ENCODE data around the gene PHEX.
A peak's percentile ranks its signal among the peaks of the same experiment; 100 is the strongest.

Gene PHEX

GRCh38 chrX:22124098-22124497 lies 92.0 kb downstream of the PHEX start:
- TF ChIP-seq ZFX (IDR thresholded peaks at IDR 0.05) = no peak
- no peak for TF ChIP-seq CTCF (conservative IDR thresholded peaks at IDR 0.05)
- H3K27ac ChIP-seq = no peak overlapping the region

GRCh38 chrX:22125481-22125880 lies 93.4 kb downstream of the PHEX start:
- H3K27ac ChIP-seq = no peak overlapping the region
- TF ChIP-seq ZFX (IDR thresholded peaks at IDR 0.05) = no peak
- no peak for TF ChIP-seq CTCF (conservative IDR thresholded peaks at IDR 0.05)

GRCh38 chrX:22126327-22126726 lies 94.2 kb downstream of the PHEX start:
- H3K27ac ChIP-seq = no peak overlapping the region
- no peak for TF ChIP-seq ZFX (IDR thresholded peaks at IDR 0.05)
- TF ChIP-seq CTCF (conservative IDR thresholded peaks at IDR 0.05) = no peak

- no peak for TF ChIP-seq CTCF (conservative IDR thresholded peaks at IDR 0.05)
- H3K27ac ChIP-seq = no peak overlapping the region
Observed at GRCh38 chrX:22128961-22129360, 96.8 kb downstream of the PHEX start.

- H3K27ac ChIP-seq = no peak overlapping the region
- TF ChIP-seq ZFX (IDR thresholded peaks at IDR 0.05) (no peak), CTCF (conservative IDR thresholded peaks at IDR 0.05) (no peak)
Observed at GRCh38 chrX:22134681-22135080, 102.6 kb downstream of the PHEX start.

GRCh38 chrX:22135171-22135711 lies 103.1 kb downstream of the PHEX start:
- TF ChIP-seq ZFX (IDR thresholded peaks at IDR 0.05) = no peak
- no peak for TF ChIP-seq CTCF (conservative IDR thresholded peaks at IDR 0.05)
- 0 out of 2 replicates have a peak overlapping the region, but pooled peaks have one; percentile 29 for H3K27ac ChIP-seq

GRCh38 chrX:22135994-22136684 lies 104.0 kb downstream of the PHEX start:
- no peak overlapping the region; the same call in 1 of the 2 replicates for H3K27ac ChIP-seq
- TF ChIP-seq CTCF (conservative IDR thresholded peaks at IDR 0.05) = peak; percentile 76
- TF ChIP-seq ZFX (IDR thresholded peaks at IDR 0.05) = no peak

All from C4-2B (cell line).